ENCODE results near the gene SFRP2.

The SFRP2 gene

GRCh38 chr4:153788413-153789276, at the start of gene SFRP2:
Gene SFRP2 (minus strand): TSS chr4:153789083. CDS start chr4:153788835, 248 bp downstream.
- no peak for DNase-seq (ENCODE audit: low read depth)

- DNase-seq (ENCODE audit: low read depth): no peak
Observed at GRCh38 chr4:153838564-153838963, 49.7 kb upstream of the SFRP2 start.

GRCh38 chr4:153834901-153835300, 46.0 kb upstream of the SFRP2 start:
- no peak for DNase-seq (ENCODE audit: low read depth)

- no peak for DNase-seq (ENCODE audit: low read depth)
Observed at GRCh38 chr4:153832720-153833287, 43.9 kb upstream of the SFRP2 start.

GRCh38 chr4:153832054-153832453, 43.2 kb upstream of the SFRP2 start:
- no peak for DNase-seq (ENCODE audit: low read depth)

- no peak for DNase-seq (ENCODE audit: low read depth)
Observed at GRCh38 chr4:153831245-153831644, 42.4 kb upstream of the SFRP2 start.

GRCh38 chr4:153825691-153826090, 36.8 kb upstream of the SFRP2 start:
- DNase-seq (ENCODE audit: low read depth): no peak

GRCh38 chr4:153825126-153825525, 36.2 kb upstream of the SFRP2 start:
- DNase-seq (ENCODE audit: low read depth): no peak

- no peak for DNase-seq (ENCODE audit: low read depth)
Observed at GRCh38 chr4:153824501-153824900, 35.6 kb upstream of the SFRP2 start.

GRCh38 chr4:153823483-153823882, 34.6 kb upstream of the SFRP2 start:
- DNase-seq (ENCODE audit: low read depth): no peak

GRCh38 chr4:153822316-153822715, 33.4 kb upstream of the SFRP2 start:
- DNase-seq (ENCODE audit: low read depth): no peak

GRCh38 chr4:153817466-153817865, 28.6 kb upstream of the SFRP2 start:
- DNase-seq (ENCODE audit: low read depth): no peak

- no peak for DNase-seq (ENCODE audit: low read depth)
Observed at GRCh38 chr4:153816542-153816941, 27.7 kb upstream of the SFRP2 start.

- no peak for DNase-seq (ENCODE audit: low read depth)
Observed at GRCh38 chr4:153814789-153815188, 25.9 kb upstream of the SFRP2 start.

GRCh38 chr4:153809916-153810810, 21.3 kb upstream of the SFRP2 start:
- no peak for DNase-seq (ENCODE audit: low read depth)

- no peak for DNase-seq (ENCODE audit: low read depth)
Observed at GRCh38 chr4:153809307-153809706, 20.4 kb upstream of the SFRP2 start.

- DNase-seq (ENCODE audit: low read depth): no peak
Observed at GRCh38 chr4:153808175-153808574, 19.3 kb upstream of the SFRP2 start.

- no peak for DNase-seq (ENCODE audit: low read depth)
Observed at GRCh38 chr4:153806073-153806472, 17.2 kb upstream of the SFRP2 start.

GRCh38 chr4:153804722-153805121, 15.8 kb upstream of the SFRP2 start:
- DNase-seq (ENCODE audit: low read depth): no peak

GRCh38 chr4:153799694-153800074, 10.8 kb upstream of the SFRP2 start:
- DNase-seq (ENCODE audit: low read depth): no peak

GRCh38 chr4:153798901-153799693, 10.2 kb upstream of the SFRP2 start:
- no peak for DNase-seq (ENCODE audit: low read depth)

- no peak for DNase-seq (ENCODE audit: low read depth)
Observed at GRCh38 chr4:153798420-153798819, 9.5 kb upstream of the SFRP2 start.
